Psoas muscle (tissue), 8 donors: ENCODE data around the gene ANO1. TPM values are rescaled to one million over a fixed set of nuclear protein-coding genes. Genes with fewer than 3 reads are reported as not detected.
"Not testable (repeated sequence)": the region's sequence is repeated elsewhere in the genome, so short reads cannot be mapped to it uniquely, and the experiment has no call there.

Source experiments
- ATAC-seq, 4 donors: fragments of 200-7000 bp; cut with Tn5 transposase; one replicate each; pipeline ENCODE4 v1.9.1; 2020; ENCODE audit warnings: moderate library complexity in 3 of 4, mild to moderate bottlenecking in 2 of 4
- DNase-seq, 2 donors: peaks; one replicate each; pipeline ENCODE4 v3.0.0-alpha.2; 2020
- H3K27ac ChIP-seq: fragments of 200-600 bp; one replicate; pipeline ENCODE4 v1.8.0; 2022
- H3K27me3 ChIP-seq, 3 donors: fragments of 200-600 bp in 1 of 3; one replicate each; pipeline versions ENCODE4 v1.6.1 to v1.8.0; 2013 to 2022; ENCODE audit warnings: low read length in 2 of 3, mild to moderate bottlenecking in 2 of 3, moderate library complexity in 1 of 3; ENCODE audit not compliant: insufficient read depth in 3 of 3
- H3K36me3 ChIP-seq, 2 donors: fragments of 200-600 bp in 1 of 2; one replicate each; pipeline versions ENCODE4 v1.6.1 to v1.8.0; 2013 to 2022; ENCODE audit warnings: low read depth in 1 of 2, mild to moderate bottlenecking in 1 of 2, moderate library complexity in 1 of 2; ENCODE audit not compliant: insufficient read depth in 1 of 2
- H3K4me1 ChIP-seq: fragments of 200-600 bp; one replicate; pipeline ENCODE4 v1.8.0; 2022
- H3K4me3 ChIP-seq: fragments of 200-600 bp; one replicate; pipeline ENCODE4 v1.8.0; 2022; ENCODE audit warnings: mild to moderate bottlenecking
- H3K9me3 ChIP-seq: fragments of 200-600 bp; one replicate; pipeline ENCODE4 v1.8.0; 2022
- CTCF ChIP-seq: fragments of 200-600 bp; IDR thresholded peaks from one replicate; pipeline ENCODE4 v1.8.0; 2022; ENCODE audit warnings: antibody characterized with exemption
- WGBS, 3 donors: extraction: QIAGEN DNeasy Blood & Tissue Kit; methylation state at CpG; one replicate each; pipeline versions ENCODE4 v1.1.6 to v1.1.7; 2013; 5-methylcytosine and 5-hydroxymethylcytosine counted together
- intact Hi-C, 2 donors: fragments of 100-400 bp; cut with DNase I; formaldehyde crosslinking; loops; one replicate each; pipeline versions ENCODE4 v1.11.0 to v1.14.2; 2022
- polyA plus RNA-seq, 3 donors: library from polyadenylated mRNA; stranded (reverse); fragments of 200-250 nt; gene quantifications; one replicate each; pipeline ENCODE4 v1.2.3, GENCODE V29; 2013
- total RNA-seq, 4 donors: library from RNA; stranded (reverse); fragmentation: NEBNext Ultra II Directional in 2 of 4; extraction: Animal tissue kit (Norgen Biotek cat#: 25700) in 2 of 4; gene quantifications; one replicate each; pipeline versions ENCODE4 v1.2.1 to v1.2.4, GENCODE V29; 2021 to 2023
- donor health status: healthy with polysubstance abuse.
- donor health status: DM: no; HTN: no; CAD: no; lungs with moderate emphysema.
- donor health status: Bipolar disorder and iron deficiency.
- donor health status: healthy.
- donor health status: DM: yes; HTN: yes; CAD: no.
- donor health status: DM: no; HTN: no; CAD: no.
- donor health status: DM: no; HTN: no; CAD: no.
- donor health status: DM: yes; HTN: yes; CAD: no.

ANO1 gene
- total and polyA plus RNA-seq, 7 donors, result 2.2 to 11.3 (median 8.7) TPM

- Histone ChIP-seq H3K4me3 (peak overlapping the region; percentile 15), H3K4me1 (peaks cover 3% of the 10 kb centered on the region), H3K36me3 (peaks cover 3 to 21% of the 10 kb centered on the region in 2 donors), H3K27ac (no peak overlapping the region), H3K9me3 (no peaks in the 10 kb centered on the region), H3K27me3 (no peaks in the 10 kb centered on the region)
- intact Hi-C loops, result no loop called here
- DNase-seq (no peak), ATAC-seq (no peak)
- TF ChIP-seq CTCF, result no peak
- 65 to 75% (median 75%) methylated on average over 13 of the region's 13 CpGs for WGBS, 3 donors
Measured at GRCh38 chr11:70212227-70212811, 134.2 kb downstream of the ANO1 start.

GRCh38 chr11:70217388-70217787 is 139.3 kb downstream of the ANO1 start:
- intact Hi-C loops, H3K4me3 ChIP-seq, H3K36me3 ChIP-seq, DNase-seq, H3K9me3 ChIP-seq, H3K4me1 ChIP-seq, H3K27ac ChIP-seq, ATAC-seq, H3K27me3 ChIP-seq: not testable (repeated sequence)
- 73 to 78% (median 78%) methylated on average over 5 of the region's 5 CpGs for WGBS, 3 donors

- H3K9me3 ChIP-seq, H3K36me3 ChIP-seq, DNase-seq, H3K27me3 ChIP-seq, ATAC-seq, intact Hi-C loops, H3K4me3 ChIP-seq, H3K27ac ChIP-seq, H3K4me1 ChIP-seq: not testable (repeated sequence)
- 55 to 69% (median 67%) methylated on average over 8 of the region's 8 CpGs for WGBS, 3 donors
Measured at GRCh38 chr11:70218076-70218475, 140.0 kb downstream of the ANO1 start.

- Histone ChIP-seq H3K36me3 (no peaks in the 10 kb centered on the region), H3K4me3 (no peak overlapping the region), H3K9me3 (no peaks in the 10 kb centered on the region), H3K27me3 (no peaks in the 10 kb centered on the region), H3K27ac (no peak overlapping the region), H3K4me1 (no peaks in the 10 kb centered on the region)
- no peak for TF ChIP-seq CTCF
- WGBS, 3 donors, result 86 to 89% (median 87%) methylated on average over 3 of the region's 3 CpGs
- ATAC-seq (no peak), DNase-seq (no peak)
- intact Hi-C loops, result no loop called here
Measured at GRCh38 chr11:70220136-70220535, 142.0 kb downstream of the ANO1 start.

GRCh38 chr11:70220920-70221319 is 142.8 kb downstream of the ANO1 start:
- intact Hi-C loops, result no loop called here
- H3K27ac ChIP-seq, result no peak overlapping the region
- no peaks in the 10 kb centered on the region for H3K36me3 ChIP-seq
- H3K4me3 ChIP-seq, result no peak overlapping the region
- H3K27me3 ChIP-seq, result no peaks in the 10 kb centered on the region
- H3K9me3 ChIP-seq, result no peaks in the 10 kb centered on the region
- DNase-seq (no peak), ATAC-seq (no peak)
- WGBS, 3 donors, result 68 to 88% (median 78%) methylated on average over 1 of the region's 1 CpG
- no peaks in the 10 kb centered on the region for H3K4me1 ChIP-seq
- TF ChIP-seq CTCF, result no peak

- 40 to 75% (median 49%) methylated on average over 8 of the region's 8 CpGs for WGBS, 3 donors
- Histone ChIP-seq H3K4me3 (no peak overlapping the region), H3K27me3 (no peaks in the 10 kb centered on the region), H3K36me3 (no peaks in the 10 kb centered on the region), H3K27ac (no peak overlapping the region), H3K4me1 (no peaks in the 10 kb centered on the region), H3K9me3 (no peaks in the 10 kb centered on the region)
- no peak for TF ChIP-seq CTCF
- intact Hi-C loops, result no loop called here
- DNase-seq, result peak; percentile 49 to 67
- ATAC-seq, result peak in 3 of 4 donors; percentile 33 to 82 (median 59)
Measured at GRCh38 chr11:70225681-70226177, 147.6 kb downstream of the ANO1 start.
